T1000 (cell line): ENCODE measurements around the gene IRX2.
A peak's percentile ranks its signal among the peaks of the same experiment; 100 is the strongest.

Source experiments
- DNase-seq: peaks from one replicate; lab custom pipeline; 2025; ENCODE audit warnings: mixed read lengths; lab: John Stamatoyannopoulos, UW

IRX2 gene

GRCh38 chr5:2751592-2752021 lies at the start of gene IRX2:
TSS of gene IRX2 (minus strand) at chr5:2751677. CDS start at chr5:2751413, 264 bp downstream.
- DNase-seq: peak; percentile 73

- no peak for DNase-seq
These were observed 48.6 kb upstream of the IRX2 start for GRCh38 chr5:2800035-2800434.

DNA sequence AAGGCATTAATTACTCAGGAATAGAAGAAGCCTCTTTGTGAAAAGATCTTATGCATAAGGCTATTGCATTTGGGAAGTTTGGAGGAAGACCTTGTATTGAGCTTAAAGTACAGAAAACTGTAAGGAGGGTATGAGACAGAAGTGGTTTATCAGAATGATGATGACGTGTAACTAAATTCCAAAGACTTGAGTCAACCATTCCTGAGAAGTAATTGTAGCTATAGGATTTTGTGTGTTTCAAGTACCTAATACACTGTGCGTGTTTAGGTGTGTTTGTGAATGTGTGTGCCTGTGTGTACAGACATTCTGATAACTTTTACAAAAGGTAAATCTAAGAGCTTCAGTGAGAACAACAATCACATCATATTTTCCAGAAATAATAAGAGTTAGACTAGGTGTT lies 46.5 kb upstream of the IRX2 start:
- DNase-seq: no peak

- DNase-seq: no peak
These were observed 45.7 kb upstream of the IRX2 start for GRCh38 chr5:2797160-2797559.

GRCh38 chr5:2783223-2783622 lies 31.7 kb upstream of the IRX2 start:
- no peak for DNase-seq

GRCh38 chr5:2782658-2783057 lies 31.2 kb upstream of the IRX2 start:
- DNase-seq: no peak

DNA sequence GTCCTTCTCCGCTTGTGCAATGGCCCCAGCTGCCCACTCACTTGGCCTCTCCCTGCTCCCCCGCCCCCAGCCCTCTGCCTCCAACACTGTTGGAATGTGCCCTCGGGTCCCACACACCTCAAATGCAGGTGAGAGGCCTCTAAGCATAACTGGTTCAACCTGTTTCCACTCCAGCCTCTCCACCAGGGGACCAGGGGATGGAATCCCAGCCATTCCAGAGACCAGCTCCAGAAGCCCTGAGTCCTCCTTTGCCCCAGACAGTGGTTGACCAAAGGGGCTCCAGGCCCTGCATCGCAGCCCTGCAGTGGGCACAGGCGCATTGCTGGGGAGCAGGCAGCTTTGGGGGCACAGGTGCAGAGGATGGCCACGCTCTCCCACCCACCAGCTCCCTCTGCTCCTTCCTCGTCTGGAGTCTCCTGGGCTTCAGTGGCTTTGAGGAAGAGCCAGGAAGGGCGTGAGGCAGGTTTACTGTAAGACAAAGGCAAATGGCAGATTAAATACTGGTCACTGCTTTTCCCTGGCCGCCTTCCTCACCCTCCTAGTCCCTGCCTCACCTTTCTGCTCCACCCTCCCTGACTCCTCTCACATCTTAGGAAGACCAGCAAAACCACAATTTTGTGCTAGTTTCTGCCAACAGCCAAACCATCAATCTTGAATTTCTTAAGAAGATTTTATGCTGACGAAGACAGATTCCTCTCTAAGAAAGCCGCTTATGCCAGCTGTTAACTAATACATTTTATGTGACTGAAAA lies 29.1 kb upstream of the IRX2 start:
- no peak for DNase-seq

DNA sequence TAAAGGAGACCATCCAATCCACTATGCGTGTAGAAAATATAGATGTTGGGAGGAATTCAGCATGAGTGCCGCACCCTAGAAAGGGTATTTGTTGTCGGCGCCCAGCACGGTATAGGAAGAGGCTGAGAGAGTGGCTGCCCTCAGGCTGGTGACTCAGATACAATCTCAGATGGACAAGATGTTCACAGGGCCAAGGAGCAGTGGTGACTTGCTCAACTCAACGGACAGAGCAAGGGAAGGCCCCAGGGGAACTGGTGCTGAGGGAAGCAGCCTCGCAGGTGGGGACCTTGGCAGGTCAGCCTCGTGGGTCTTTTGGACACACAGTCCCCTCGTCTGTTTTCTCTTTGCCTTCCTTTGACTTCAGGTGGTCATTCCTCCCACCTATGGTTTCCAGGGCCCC lies 28.0 kb upstream of the IRX2 start:
- no peak for DNase-seq

GRCh38 chr5:2776337-2777302 lies 25.1 kb upstream of the IRX2 start:
- DNase-seq: no peak

GRCh38 chr5:2773327-2773726 lies 21.9 kb upstream of the IRX2 start:
- DNase-seq: no peak

DNA sequence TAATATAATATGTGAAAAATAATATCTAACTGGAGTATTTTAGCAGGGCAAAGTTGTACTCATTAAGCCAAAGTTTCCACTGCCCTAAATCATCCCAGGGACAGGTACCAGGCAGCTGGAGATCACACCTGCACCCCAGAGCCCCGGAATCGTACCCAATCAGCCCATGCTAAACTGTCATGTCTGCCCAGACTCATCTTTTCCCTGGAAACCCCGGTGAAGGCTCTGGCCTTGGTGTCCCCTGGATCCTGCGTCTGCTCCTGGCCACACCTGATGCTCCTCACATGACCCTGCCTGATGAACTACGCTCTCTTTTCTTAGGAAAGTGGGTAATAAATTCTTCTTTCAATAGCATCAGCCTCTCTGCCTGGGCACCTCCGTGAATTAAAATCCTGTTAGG lies 15.6 kb upstream of the IRX2 start:
- DNase-seq: no peak

DNA sequence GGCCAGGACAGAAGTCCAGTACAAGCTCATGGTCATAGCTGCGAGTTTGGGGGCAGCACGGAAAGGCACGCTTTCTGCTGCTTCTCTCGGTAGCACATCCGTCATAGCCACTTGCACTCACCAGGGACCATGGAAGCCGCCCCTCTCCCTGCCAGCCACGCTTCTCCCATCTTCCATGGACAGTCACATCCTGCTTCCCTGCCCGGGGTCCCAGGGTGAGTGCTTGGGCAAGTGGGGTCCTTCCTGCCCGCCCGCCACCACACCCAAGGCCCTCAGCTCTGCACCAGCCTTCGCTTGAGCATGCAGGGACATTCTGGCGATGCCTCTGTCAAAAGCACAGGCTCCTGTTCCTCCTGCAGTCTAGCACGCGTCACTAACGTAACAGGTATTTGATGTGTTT lies 13.1 kb upstream of the IRX2 start:
- no peak for DNase-seq

GRCh38 chr5:2763533-2763794 lies 12.0 kb upstream of the IRX2 start:
- DNase-seq: no peak

GRCh38 chr5:2762744-2763532 lies 11.5 kb upstream of the IRX2 start:
- no peak for DNase-seq

DNA sequence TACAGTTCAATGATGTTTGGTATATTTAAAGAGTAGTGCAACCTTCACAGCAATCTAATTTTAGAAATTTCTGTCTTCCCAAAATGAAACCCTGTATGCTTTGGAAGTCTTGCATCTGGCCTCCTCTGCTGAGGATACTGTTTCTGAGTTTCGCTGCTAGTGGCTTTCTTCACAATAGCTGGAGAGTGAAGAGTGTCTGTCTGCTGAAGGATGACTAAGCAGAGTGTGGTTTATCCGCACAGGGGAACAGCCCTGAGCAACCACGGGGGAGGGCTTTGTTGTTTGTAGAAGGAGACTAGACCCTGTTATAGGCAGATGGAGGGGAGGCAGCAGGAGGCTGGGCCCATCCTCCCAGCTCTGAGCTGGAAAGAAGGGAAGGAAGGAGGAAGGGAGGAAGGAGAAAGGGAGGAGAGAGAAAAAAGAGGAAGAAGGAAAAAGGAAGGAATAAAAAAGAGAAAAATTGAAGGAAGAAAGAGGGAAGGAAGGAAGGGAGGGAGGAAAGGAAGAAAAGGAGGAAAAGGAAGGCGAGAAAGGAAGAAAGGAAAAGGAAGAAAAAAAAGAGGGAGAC lies 10.5 kb upstream of the IRX2 start:
- DNase-seq: no peak

GRCh38 chr5:2759696-2760461 lies 8.4 kb upstream of the IRX2 start:
- DNase-seq: no peak

DNA sequence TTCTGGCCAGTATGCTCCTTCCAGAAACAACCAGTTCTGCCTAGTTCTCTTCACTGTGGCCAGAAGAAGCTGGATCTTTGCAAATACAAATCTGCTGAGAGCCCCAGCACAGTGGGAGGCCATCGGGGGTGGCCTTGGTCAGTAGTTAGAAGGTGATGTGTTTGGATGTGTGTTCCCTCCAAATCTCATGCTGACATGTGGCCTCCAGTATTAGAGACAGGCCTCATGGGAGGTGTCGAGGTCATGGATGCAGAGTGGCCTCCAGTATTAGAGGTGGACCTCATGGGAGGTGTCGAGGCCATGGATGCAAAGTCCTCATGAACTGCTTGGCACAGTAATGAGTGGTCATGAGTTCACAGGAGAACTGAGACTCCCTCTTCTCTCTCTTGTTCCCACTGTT lies 7.6 kb upstream of the IRX2 start:
- no peak for DNase-seq

GRCh38 chr5:2758632-2759031 lies 7.2 kb upstream of the IRX2 start:
- no peak for DNase-seq

DNA sequence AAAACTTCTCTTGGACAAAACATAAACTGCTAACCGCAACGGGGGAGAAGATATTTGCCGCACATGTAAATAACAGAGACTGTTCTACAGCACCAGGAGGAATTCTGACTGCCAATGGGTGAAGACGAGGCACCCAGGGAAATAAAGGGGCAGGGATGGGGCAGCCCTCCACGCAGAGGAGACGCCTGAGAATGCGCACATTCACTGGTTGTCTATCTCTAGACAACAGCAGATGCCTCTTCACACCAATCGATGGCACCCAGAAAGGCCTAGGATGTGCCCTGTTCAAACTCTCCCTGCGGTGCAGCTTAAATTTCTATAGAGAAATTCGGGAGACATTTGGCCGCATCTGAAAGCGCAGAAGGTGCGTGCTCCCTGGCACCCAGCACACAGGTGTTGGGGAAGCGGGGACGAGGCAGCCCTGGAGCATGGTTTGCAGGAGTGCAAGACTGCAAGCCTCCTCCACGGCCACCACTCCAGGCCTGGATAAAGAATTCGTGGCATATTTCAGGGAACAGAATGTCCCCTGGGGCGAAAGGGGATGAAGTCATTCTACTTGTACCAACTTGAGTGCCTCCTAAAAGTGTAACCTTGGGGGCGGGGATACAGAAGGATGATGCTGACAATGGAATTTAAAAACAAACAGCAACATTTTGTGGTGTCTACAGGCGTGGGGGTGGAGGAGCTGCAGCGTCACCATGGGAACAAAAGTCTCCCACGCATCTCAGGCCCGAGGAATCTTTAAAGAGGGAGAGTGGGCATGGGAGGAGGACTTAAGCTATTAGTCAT lies 6.3 kb upstream of the IRX2 start:
- peak; percentile 81 for DNase-seq
